ENCODE results near the gene TMEM87B.

TMEM87B gene

DNA sequence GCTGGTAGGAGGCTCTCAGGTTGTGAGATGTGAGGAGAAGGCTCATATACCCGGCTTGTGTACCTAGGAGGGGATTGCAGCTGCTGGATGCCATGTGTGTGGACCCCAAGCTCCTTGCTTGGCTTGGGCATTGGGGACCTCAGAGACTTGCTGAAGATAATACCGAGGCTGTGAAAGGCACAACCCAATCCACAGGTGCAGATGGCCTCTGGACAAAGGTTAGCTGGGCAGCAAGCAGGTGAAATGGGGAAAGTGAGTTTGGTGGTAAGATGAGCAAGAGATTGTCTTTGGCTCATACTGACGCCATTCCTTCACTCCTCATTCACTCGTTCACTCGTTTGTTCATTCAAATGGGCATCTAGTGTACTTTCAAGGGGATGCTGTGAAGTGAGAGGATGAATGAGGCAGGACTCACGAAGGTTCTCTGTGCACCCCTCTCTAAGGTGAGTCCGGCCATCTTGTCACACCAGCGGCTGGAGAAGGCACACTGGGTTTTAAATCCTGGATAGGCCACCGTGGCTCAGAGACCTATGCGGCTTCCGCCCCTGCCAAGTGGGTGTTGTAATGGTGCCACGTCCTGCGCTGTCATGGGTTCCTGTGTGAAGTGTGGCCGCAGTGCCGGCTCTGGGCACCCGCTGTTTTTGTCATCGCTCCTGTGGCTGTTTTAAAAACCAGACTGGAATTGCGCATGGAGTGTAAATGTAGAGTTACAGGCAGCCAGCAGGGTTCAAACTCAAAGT is 96.8 kb downstream of the TMEM87B start:
- FAIRE-seq: no peak
- TF ChIP-seq, protein P1, sequence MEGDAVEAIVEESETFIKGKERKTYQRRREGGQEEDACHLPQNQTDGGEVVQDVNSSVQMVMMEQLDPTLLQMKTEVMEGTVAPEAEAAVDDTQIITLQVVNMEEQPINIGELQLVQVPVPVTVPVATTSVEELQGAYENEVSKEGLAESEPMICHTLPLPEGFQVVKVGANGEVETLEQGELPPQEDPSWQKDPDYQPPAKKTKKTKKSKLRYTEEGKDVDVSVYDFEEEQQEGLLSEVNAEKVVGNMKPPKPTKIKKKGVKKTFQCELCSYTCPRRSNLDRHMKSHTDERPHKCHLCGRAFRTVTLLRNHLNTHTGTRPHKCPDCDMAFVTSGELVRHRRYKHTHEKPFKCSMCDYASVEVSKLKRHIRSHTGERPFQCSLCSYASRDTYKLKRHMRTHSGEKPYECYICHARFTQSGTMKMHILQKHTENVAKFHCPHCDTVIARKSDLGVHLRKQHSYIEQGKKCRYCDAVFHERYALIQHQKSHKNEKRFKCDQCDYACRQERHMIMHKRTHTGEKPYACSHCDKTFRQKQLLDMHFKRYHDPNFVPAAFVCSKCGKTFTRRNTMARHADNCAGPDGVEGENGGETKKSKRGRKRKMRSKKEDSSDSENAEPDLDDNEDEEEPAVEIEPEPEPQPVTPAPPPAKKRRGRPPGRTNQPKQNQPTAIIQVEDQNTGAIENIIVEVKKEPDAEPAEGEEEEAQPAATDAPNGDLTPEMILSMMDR (IDR thresholded peaks at IDR 0.05; ENCODE audit: insufficient read depth, missing control alignments): no peak
- no peak for DNase-seq (ENCODE audit: insufficient read length, low spot score)

DNA sequence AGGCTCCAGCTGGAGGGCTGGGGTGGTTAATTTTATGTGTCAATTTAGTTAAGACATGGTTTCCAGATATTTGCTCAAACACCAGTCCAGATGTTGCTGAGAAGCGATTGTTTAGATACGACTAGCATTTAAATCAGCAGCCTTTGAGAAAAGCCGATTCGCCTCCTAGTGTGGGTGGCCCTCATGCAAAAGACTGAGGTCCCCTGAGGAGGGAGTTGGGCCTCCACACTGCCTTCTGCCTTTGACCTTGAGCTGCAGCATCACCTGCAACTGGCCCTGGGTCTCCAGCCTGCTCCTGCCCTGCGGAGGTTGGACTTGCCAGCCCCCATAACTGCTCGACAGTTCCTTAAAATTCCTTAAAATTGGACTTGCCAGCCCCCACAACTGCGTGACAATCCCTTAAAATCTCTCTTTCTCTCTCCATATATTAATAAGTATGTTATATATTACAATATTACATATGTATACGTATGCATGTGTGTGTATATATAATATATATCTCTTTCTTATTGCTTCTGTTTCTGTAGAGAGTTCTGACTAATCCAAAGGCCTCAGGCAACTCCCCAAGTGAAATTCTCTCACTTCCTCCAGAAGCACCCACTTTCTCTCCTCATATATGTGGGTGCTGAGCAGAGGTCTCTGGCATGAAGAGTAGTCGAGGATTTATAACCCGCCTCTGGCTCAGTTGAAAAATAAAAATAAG is 97.6 kb downstream of the TMEM87B start:
- FAIRE-seq: no peak
- TF ChIP-seq, protein P1 (IDR thresholded peaks at IDR 0.05; ENCODE audit: insufficient read depth, missing control alignments): no peak
- no peak for DNase-seq (ENCODE audit: insufficient read length, low spot score)

DNA sequence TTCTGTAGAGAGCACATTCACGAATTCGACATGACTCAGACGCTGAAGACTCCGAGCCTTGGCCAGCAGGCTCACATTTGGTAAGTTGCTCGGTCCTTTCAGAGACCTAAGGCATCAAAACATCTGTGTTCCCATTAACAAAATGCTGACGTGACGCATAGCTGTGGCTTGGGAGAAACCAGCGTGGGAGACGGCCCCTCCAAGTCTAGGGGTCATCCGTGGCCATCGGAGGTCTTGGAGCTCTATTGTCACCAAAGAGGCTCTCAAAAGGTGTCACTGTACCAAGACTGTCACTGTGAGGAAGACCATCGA is 98.1 kb downstream of the TMEM87B start:
- no peak for FAIRE-seq

DNA sequence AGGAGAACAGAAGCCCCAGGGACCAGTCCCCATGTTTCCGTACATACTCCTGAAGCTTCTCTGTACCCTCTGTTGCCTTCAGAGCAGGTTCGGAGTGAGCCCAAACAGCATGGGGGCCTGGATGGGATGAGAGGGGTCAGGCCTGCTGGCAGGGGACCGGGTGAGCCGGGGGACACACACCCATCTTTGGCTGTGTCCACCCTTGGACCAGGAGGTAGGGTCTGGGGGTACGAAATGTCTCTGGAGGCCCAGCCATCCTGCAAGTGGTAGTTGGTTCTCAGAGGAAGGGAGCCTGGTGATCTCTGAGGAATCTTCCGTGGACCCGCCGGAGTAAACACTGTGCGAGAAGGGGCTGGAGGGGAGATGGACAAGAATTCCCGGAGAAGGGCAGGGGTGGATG is 98.4 kb downstream of the TMEM87B start:
- TF ChIP-seq, protein P1 (IDR thresholded peaks at IDR 0.05; ENCODE audit: insufficient read depth, missing control alignments): no peak
- FAIRE-seq (no peak), DNase-seq (ENCODE audit: insufficient read length, low spot score) (no peak)

More for the DNA sequence above, 98.1 kb downstream of the TMEM87B start:
- no peak for DNase-seq (ENCODE audit: insufficient read length, low spot score)
- TF ChIP-seq, protein P1 (IDR thresholded peaks at IDR 0.05; ENCODE audit: insufficient read depth, missing control alignments): no peak

DNA sequence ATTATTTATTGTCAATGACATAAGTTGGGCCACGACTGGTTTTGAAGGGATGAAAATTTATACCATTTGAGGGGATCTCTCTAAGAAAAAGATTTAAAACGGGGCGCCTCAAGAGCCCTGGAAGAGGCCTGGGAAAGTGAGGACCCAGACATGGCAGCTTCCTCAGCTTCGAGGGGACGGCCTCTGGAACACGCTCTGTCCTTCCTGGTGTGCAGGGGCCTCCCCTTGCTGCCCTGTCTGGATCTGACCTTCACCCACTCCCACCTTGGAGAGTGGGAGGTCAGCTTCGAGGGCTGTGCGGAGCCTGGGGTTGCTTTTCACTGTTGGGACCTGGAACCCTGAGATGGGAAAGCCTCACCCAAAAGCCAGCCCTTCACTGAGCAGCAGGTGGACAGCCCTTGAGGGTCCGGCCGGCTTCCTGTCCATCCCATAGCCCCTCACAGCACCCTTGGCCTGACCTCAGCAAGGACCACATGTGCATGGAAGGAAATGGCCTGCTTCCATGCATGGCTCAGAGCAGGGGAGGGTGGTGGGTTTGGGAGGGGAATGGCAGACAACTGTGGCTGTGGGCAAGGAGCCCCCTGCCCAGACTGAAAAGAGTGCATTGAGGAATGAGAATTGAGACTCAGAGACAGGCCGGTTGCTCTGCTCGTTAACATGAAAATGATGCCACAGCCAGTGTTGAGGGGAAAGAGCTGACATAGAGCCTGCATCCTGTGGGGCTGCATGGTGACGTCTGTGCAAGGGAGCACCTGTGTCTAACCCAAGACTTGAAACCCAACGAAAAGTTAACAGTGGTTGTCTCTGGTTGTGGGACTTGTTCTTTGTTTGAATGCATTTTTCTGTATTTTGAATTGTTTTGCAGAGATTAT is 99.4 kb downstream of the TMEM87B start:
- no peak for DNase-seq (ENCODE audit: insufficient read length, low spot score)
- no peak for FAIRE-seq

DNA sequence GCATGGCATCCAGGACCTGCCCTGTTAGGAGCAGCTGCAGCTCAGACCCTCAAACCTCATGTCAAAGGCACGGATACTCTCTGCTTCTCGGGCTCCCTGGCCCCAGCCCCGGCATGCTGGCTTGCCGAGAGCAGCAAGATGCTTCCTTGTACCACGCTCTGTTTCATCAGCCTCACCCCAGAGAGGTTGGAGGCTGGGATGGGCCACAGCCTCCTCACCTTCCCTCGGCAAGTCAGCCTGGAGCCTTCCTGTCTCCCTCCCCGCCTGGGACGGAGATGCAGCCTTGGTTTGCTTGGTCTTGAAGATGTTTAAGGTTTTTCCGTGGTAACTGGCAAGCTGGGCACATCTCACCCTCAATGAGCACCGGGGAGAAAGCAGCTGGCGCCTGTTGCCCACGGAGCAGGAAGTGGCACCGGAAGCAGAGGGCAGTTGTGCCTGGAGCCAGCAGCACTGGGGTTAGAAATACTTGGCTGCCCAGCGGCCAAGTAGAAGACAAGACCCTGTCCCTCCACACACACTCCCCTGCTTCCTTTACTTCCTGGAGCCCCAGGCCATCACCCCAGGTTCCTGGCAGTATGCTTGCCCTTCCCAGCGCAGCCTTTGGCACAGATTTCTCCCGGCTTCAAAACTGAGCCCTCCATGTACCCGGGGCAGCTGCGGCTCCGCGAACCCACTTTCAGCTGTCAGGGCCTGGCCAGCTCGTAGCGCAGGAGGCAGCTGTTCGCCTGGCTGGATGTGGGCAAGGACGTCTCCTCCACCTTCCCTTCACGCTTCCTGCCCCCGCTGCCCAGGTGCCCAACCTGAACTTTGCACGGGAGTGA is 100.5 kb downstream of the TMEM87B start:
- TF ChIP-seq, protein P1 (IDR thresholded peaks at IDR 0.05; ENCODE audit: insufficient read depth, missing control alignments): no peak

More for the DNA sequence above, 99.4 kb downstream of the TMEM87B start:
- TF ChIP-seq, protein P1 (IDR thresholded peaks at IDR 0.05; ENCODE audit: insufficient read depth, missing control alignments): no peak

More for the DNA sequence above, 100.5 kb downstream of the TMEM87B start:
- no peak for DNase-seq (ENCODE audit: insufficient read length, low spot score)
- FAIRE-seq: no peak

Measured in D721Med (cell line).